Measurements from ENCODE around the gene TP63. TPM values are rescaled to one million over a fixed set of nuclear protein-coding genes. Genes with fewer than 3 reads are reported as not detected.

The TP63 gene
- total and polyA plus RNA-seq, 12 donors = 0.11 to 0.84 (median 0.16) TPM; not detected in 1

DNA sequence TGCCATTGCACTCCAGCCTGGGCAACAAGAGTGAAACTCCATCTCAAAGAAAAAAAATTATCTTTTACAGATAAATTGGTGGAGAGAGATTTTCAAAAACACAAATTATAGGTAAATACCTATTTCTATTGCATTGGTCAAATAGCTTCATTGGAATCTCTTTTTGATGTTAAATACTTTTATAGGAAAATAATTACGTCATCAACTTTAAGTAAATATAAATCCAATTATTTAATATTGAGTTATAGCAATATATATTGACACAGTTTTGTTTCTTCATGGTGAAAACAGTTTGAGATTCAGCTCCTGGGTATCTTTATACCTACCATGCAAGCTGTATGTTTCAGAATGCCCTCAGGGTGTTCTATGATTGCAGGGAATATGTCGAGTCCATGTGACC is 172.1 kb downstream of the TP63 start:
- intact Hi-C loops (cut with DNase I) = no loop called here
- H3K4me3 ChIP-seq = no peak overlapping the region
- TF ChIP-seq, protein P1, sequence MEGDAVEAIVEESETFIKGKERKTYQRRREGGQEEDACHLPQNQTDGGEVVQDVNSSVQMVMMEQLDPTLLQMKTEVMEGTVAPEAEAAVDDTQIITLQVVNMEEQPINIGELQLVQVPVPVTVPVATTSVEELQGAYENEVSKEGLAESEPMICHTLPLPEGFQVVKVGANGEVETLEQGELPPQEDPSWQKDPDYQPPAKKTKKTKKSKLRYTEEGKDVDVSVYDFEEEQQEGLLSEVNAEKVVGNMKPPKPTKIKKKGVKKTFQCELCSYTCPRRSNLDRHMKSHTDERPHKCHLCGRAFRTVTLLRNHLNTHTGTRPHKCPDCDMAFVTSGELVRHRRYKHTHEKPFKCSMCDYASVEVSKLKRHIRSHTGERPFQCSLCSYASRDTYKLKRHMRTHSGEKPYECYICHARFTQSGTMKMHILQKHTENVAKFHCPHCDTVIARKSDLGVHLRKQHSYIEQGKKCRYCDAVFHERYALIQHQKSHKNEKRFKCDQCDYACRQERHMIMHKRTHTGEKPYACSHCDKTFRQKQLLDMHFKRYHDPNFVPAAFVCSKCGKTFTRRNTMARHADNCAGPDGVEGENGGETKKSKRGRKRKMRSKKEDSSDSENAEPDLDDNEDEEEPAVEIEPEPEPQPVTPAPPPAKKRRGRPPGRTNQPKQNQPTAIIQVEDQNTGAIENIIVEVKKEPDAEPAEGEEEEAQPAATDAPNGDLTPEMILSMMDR (IDR thresholded peaks at IDR 0.05) = no peak
- TF ChIP-seq POLR2A (IDR thresholded peaks at IDR 0.05) = no peak
- no peak for DNase-seq
- no peak overlapping the region for H3K27ac ChIP-seq
- H3K9me3 ChIP-seq (replicated peaks in 1 of 3) = no peaks in the 10 kb centered on the region
- H3K36me3 ChIP-seq (replicated peaks in 1 of 2) = no peaks in the 10 kb centered on the region
- WGBS, 4 donors = 91 to 98% (median 92%) methylated on average over 2 of the region's 2 CpGs
- H3K4me1 ChIP-seq (replicated peaks in 1 of 2) = no peaks in the 10 kb centered on the region
- H3K27me3 ChIP-seq = no peaks in the 10 kb centered on the region

- Histone ChIP-seq H3K4me1 (replicated peaks in 1 of 2) (no peaks in the 10 kb centered on the region), H3K9me3 (replicated peaks in 1 of 3) (no peaks in the 10 kb centered on the region), H3K27ac (no peak overlapping the region), H3K27me3 (no peaks in the 10 kb centered on the region), H3K4me3 (no peak overlapping the region), H3K36me3 (replicated peaks in 1 of 2) (no peaks in the 10 kb centered on the region)
- DNase-seq = no peak
- intact Hi-C loops (cut with DNase I) = no loop called here
- 48 to 69% (median 59%) methylated on average over 4 of the region's 4 CpGs for WGBS, 4 donors
- TF ChIP-seq, protein P1 (IDR thresholded peaks at IDR 0.05) = no peak
- TF ChIP-seq POLR2A (IDR thresholded peaks at IDR 0.05) = no peak
These were observed 174.3 kb downstream of the TP63 start for GRCh38 chr3:189805375-189806067.

GRCh38 chr3:189806171-189806951 is 175.2 kb downstream of the TP63 start:
- intact Hi-C loops (cut with DNase I) = no loop called here
- TF ChIP-seq, protein P1 (IDR thresholded peaks at IDR 0.05) = no peak
- no peak for TF ChIP-seq POLR2A (IDR thresholded peaks at IDR 0.05)
- H3K27me3 ChIP-seq = no peaks in the 10 kb centered on the region
- no peaks in the 10 kb centered on the region for H3K36me3 ChIP-seq (replicated peaks in 1 of 2)
- no peak overlapping the region for H3K4me3 ChIP-seq
- H3K4me1 ChIP-seq (replicated peaks in 1 of 2) = no peaks in the 10 kb centered on the region
- DNase-seq = no peak
- no peak overlapping the region for H3K27ac ChIP-seq
- WGBS, 4 donors = 76 to 83% (median 80%) methylated on average over 11 of the region's 11 CpGs
- H3K9me3 ChIP-seq (replicated peaks in 1 of 3) = no peaks in the 10 kb centered on the region

DNA sequence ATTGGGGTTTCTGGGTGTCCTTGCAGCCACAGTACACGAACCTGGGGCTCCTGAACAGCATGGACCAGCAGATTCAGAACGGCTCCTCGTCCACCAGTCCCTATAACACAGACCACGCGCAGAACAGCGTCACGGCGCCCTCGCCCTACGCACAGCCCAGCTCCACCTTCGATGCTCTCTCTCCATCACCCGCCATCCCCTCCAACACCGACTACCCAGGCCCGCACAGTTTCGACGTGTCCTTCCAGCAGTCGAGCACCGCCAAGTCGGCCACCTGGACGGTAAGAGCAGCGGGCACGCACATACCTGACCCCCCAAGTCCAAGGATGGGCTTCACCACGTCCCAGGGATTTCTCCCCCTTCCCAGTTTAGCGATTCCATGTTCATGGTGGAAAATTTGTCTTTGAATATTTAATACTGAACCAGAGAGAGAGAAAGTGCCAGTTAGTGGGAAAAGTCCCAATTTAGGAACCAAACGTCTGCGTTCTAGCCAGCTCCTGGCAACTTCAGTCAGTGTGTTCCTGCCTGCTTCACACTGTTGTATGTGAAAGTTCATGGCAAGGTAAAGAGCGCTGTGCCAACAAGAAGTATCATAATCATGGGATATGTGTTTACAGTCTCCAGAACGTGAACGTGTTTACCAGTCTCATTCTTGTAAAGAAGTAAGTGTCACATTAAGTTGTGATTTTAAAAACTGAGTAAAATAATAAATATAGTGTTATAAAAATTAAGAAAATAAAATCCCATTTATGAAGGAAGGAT is 177.2 kb downstream of the TP63 start:
- Histone ChIP-seq H3K27me3 (no peaks in the 10 kb centered on the region), H3K4me1 (replicated peaks in 1 of 2) (no peaks in the 10 kb centered on the region), H3K27ac (no peak overlapping the region), H3K9me3 (replicated peaks in 1 of 3) (no peaks in the 10 kb centered on the region), H3K4me3 (no peak overlapping the region), H3K36me3 (replicated peaks in 1 of 2) (no peaks in the 10 kb centered on the region)
- DNase-seq = no peak
- intact Hi-C loops (cut with DNase I) = no loop called here
- 93 to 96% (median 94%) methylated on average over 29 of the region's 29 CpGs for WGBS, 4 donors
- TF ChIP-seq POLR2A (IDR thresholded peaks at IDR 0.05) = no peak
- TF ChIP-seq, protein P1 (IDR thresholded peaks at IDR 0.05) = no peak

Data from adrenal gland (tissue), 12 donors.